IMR-90 (cell line): ENCODE measurements around the gene MRPL54. TPM values are rescaled to one million over a fixed set of nuclear protein-coding genes. Genes with fewer than 3 reads are reported as not detected.

Source experiments
- ATAC-seq: fragments of 200-7000 bp; cut with Tn5 transposase; 2 replicates; pipeline ENCODE4 v1.9.1; 2020; ENCODE audit warnings: low read depth, mild to moderate bottlenecking, moderate library complexity
- BruUV-seq: library from RNA; stranded (reverse); fragments of 400-500 nt; replicated peaks from 2 replicates; lab custom pipeline; 2021; lab: Mats Ljungman, UMichigan
- CTCF ChIA-PET: fragments of 300-600 bp; formaldehyde crosslinking; extraction: SDS; loops from one replicate; lab custom pipeline; 2021; ENCODE audit warnings: antibody characterized with exemption; lab: Yijun Ruan, JAX
- POLR2A ChIA-PET: fragments of 300-600 bp; sonication (Branson Sonifier 250); formaldehyde crosslinking; loops from one replicate; lab custom pipeline; 2022; ENCODE audit warnings: antibody characterized with exemption; ENCODE audit not compliant: unreplicated experiment; lab: Charles Lee
- DNase-seq: peaks from one replicate; pipeline ENCODE4 v3.0.0; 2013
- H2AFZ ChIP-seq: replicated peaks from 2 replicates; pipeline ENCODE3; 2013; ENCODE audit warnings: low read length, mild to moderate bottlenecking; ENCODE audit not compliant: poor library complexity
- H2AK5ac ChIP-seq: 2 replicates; pipeline ENCODE4 v1.6.1; 2013; ENCODE audit warnings: low read depth, low read length, inconsistent platforms
- H2AK9ac ChIP-seq: replicated peaks from 2 replicates; pipeline ENCODE3; 2013; ENCODE audit warnings: mild to moderate bottlenecking, low read depth, low read length, moderate library complexity; ENCODE audit not compliant: poor library complexity
- H2BK120ac ChIP-seq: 2 replicates; pipeline ENCODE4 v1.6.1; 2013; ENCODE audit warnings: low read depth, low read length, inconsistent platforms
- H2BK15ac ChIP-seq: 3 replicates; pipeline ENCODE4 v1.6.1; 2013; ENCODE audit warnings: low read depth, low read length, inconsistent platforms
- H2BK20ac ChIP-seq: 2 replicates; pipeline ENCODE4 v1.6.1; 2013; ENCODE audit warnings: low read depth, mild to moderate bottlenecking, inconsistent platforms, low read length, moderate library complexity
- H2BK5ac ChIP-seq: 2 replicates; pipeline ENCODE4 v1.6.1; 2013; ENCODE audit warnings: mild to moderate bottlenecking, low read depth, low read length, inconsistent platforms; ENCODE audit not compliant: poor library complexity, severe bottlenecking
- H3K14ac ChIP-seq: replicated peaks from 2 replicates; pipeline ENCODE4 v1.6.1; 2013; ENCODE audit warnings: low read depth, low read length, inconsistent platforms
- H3K18ac ChIP-seq: 2 replicates; pipeline ENCODE4 v1.6.1; 2013; ENCODE audit warnings: low read depth, low read length, control low read depth
- H3K23ac ChIP-seq: 2 replicates; pipeline ENCODE4 v1.6.1; 2013; ENCODE audit warnings: low read depth, low read length, inconsistent platforms
- H3K27ac ChIP-seq: 2 replicates; pipeline ENCODE4 v1.5.1; 2013; ENCODE audit warnings: mild to moderate bottlenecking, control low read depth, low read length; ENCODE audit not compliant: insufficient read depth
- H3K27me3 ChIP-seq: 2 replicates; pipeline ENCODE4 v1.6.1; 2013; ENCODE audit warnings: low read length; ENCODE audit not compliant: control insufficient read depth, insufficient read depth
- H3K36me3 ChIP-seq: 2 replicates; pipeline ENCODE4 v1.6.1; 2013; ENCODE audit warnings: low read length, mixed read lengths; ENCODE audit not compliant: control insufficient read depth, insufficient read depth
- H3K4ac ChIP-seq: 2 replicates; pipeline ENCODE4 v1.6.1; 2013; ENCODE audit warnings: low read depth, low read length, inconsistent platforms
- H3K4me1 ChIP-seq: 2 replicates; pipeline ENCODE4 v1.6.1; 2013; ENCODE audit warnings: low read length, mixed read lengths; ENCODE audit not compliant: control insufficient read depth, insufficient read depth
- H3K4me2 ChIP-seq: 2 replicates; pipeline ENCODE4 v1.6.1; 2013; ENCODE audit warnings: low read depth, mild to moderate bottlenecking, control low read depth, low read length, moderate library complexity
- H3K4me3 ChIP-seq: 2 replicates; pipeline ENCODE4 v1.5.1; 2013; ENCODE audit warnings: low read depth, mild to moderate bottlenecking, control low read depth, low read length, moderate library complexity; ENCODE audit not compliant: insufficient read depth
- H3K56ac ChIP-seq: 2 replicates; pipeline ENCODE4 v1.6.1; 2013; ENCODE audit warnings: low read length, inconsistent platforms; ENCODE audit not compliant: insufficient read depth; ENCODE audit errors: extremely low read depth
- H3K79me1 ChIP-seq, 2 experiments: 2 replicates each; pipeline ENCODE4 v1.6.1; 2013; ENCODE audit warnings: low read length in 2 of 2, inconsistent platforms in 1 of 2, low read depth in 1 of 2
- H3K9ac ChIP-seq: 2 replicates; pipeline ENCODE4 v1.6.1; 2013; ENCODE audit warnings: low read depth, low read length, control low read depth
- H3K9me1 ChIP-seq: 2 replicates; pipeline ENCODE4 v1.6.1; 2013; ENCODE audit warnings: low read length, inconsistent platforms; ENCODE audit not compliant: insufficient read depth
- H3K9me3 ChIP-seq: 2 replicates; pipeline ENCODE4 v1.6.1; 2013; ENCODE audit warnings: low read length; ENCODE audit not compliant: control insufficient read depth, insufficient read depth
- H4K20me1 ChIP-seq: 2 replicates; pipeline ENCODE4 v1.6.1; 2013; ENCODE audit warnings: low read length, inconsistent platforms; ENCODE audit not compliant: insufficient read depth
- H4K5ac ChIP-seq: 2 replicates; pipeline ENCODE4 v1.6.1; 2013; ENCODE audit warnings: mild to moderate bottlenecking, low read depth, low read length, control low read depth
- H4K8ac ChIP-seq, 2 experiments: 2 replicates each; pipeline ENCODE4 v1.6.1; 2013; ENCODE audit warnings: low read depth in 2 of 2, low read length in 2 of 2, control low read depth in 1 of 2, inconsistent platforms in 1 of 2
- H4K91ac ChIP-seq: 2 replicates; pipeline ENCODE4 v1.6.1; 2013; ENCODE audit warnings: low read depth, low read length, inconsistent platforms; ENCODE audit not compliant: insufficient read depth
- CEBPB ChIP-seq: IDR thresholded peaks from 2 replicates; pipeline ENCODE4 v1.6.1; 2012; ENCODE audit warnings: low read depth, low read length, improper control_type of control experiment
- ELK1 ChIP-seq: fragments of 150-350 bp; IDR thresholded peaks from 2 replicates; pipeline ENCODE4 v1.6.1; 2016; ENCODE audit warnings: low read depth, mild to moderate bottlenecking, low read length, moderate library complexity, borderline replicate concordance
- FOS ChIP-seq: fragments of 150-350 bp; IDR thresholded peaks from 2 replicates; pipeline ENCODE4 v1.6.1; 2016; ENCODE audit warnings: low read depth, low read length
- MAFK ChIP-seq: IDR thresholded peaks from 2 replicates; pipeline ENCODE4 v1.6.1; 2012; ENCODE audit warnings: low read depth, low read length, improper control_type of control experiment
- MXI1 ChIP-seq: IDR thresholded peaks from 2 replicates; pipeline ENCODE4 v1.6.1; 2012; ENCODE audit warnings: low read depth, mild to moderate bottlenecking, low read length, moderate library complexity, borderline replicate concordance
- NFE2L2 ChIP-seq: fragments of 150-350 bp; IDR thresholded peaks from 2 replicates; pipeline ENCODE4 v1.6.1; 2016; ENCODE audit warnings: low read depth, mild to moderate bottlenecking, low read length
- POLR2A ChIP-seq: IDR thresholded peaks from 2 replicates; pipeline ENCODE4 v1.6.1; 2012; ENCODE audit warnings: mild to moderate bottlenecking, low read depth, low read length
- RAD21 ChIP-seq: IDR thresholded peaks from 2 replicates; pipeline ENCODE4 v1.6.1; 2012; ENCODE audit warnings: low read length, improper control_type of control experiment
- SMC3 ChIP-seq: fragments of 150-350 bp; IDR thresholded peaks from 2 replicates; pipeline ENCODE4 v1.6.1; 2016; ENCODE audit warnings: low read depth, mild to moderate bottlenecking, antibody characterized with exemption, low read length, moderate library complexity
- WGBS, 2 experiments: methylation state at CpG; one replicate each; pipeline versions ENCODE4 v1.1.5 to v1.1.7; 2013; ENCODE audit warnings: missing lambda C conversion rate in 2 of 2; ENCODE audit not compliant: insufficient read length in 1 of 2; ENCODE audit errors: extremely low coverage in 2 of 2; 5-methylcytosine and 5-hydroxymethylcytosine counted together
- dilution Hi-C: fragments of 300-500 bp; cut with HindIII; formaldehyde crosslinking; loops from one replicate; pipeline ENCODE4 v1.14.3; 2018; ENCODE audit warnings: low sequenced_read_pairs; ENCODE audit not compliant: unreplicated experiment
- in situ Hi-C: fragments of 300-500 bp; cut with MboI; formaldehyde crosslinking; loops from 3 replicates; pipeline ENCODE4 v1.14.3; 2019; ENCODE audit warnings: low sequenced_read_pairs, inconsistent platforms, mixed read lengths
- intact Hi-C: fragments of 100-400 bp; cut with micrococcal nuclease; formaldehyde crosslinking; loops from 2 replicates; pipeline ENCODE4 v1.10.0; 2022
- polyA plus RNA-seq, 3 experiments: library from polyadenylated mRNA; depleted of rRNA; stranded (reverse); fragments of >200 nt; gene quantifications; 2 replicates each; pipeline ENCODE4 v1.2.3, GENCODE V29; 2012; ENCODE audit warnings: low replicate concordance in 1 of 3
- total RNA-seq: library from RNA; depleted of rRNA; stranded (reverse); fragments of >200 nt; gene quantifications from 2 replicates; pipeline ENCODE4 v1.2.3, GENCODE V29; 2012

MRPL54 gene
- total and polyA plus RNA-seq, 2 of the 4 experiments (the other 2 are of a cell fraction) = 55.9 to 75.7 TPM

- Histone ChIP-seq H3K56ac (no peak overlapping the region), H3K27ac (no peak overlapping the region), H3K4me3 (no peak overlapping the region), H4K20me1 (no peaks in the 10 kb centered on the region), H3K36me3 (no peaks in the 10 kb centered on the region), H3K9ac (no peak overlapping the region), H2AFZ (no peak overlapping the region), H2BK15ac (no peak overlapping the region), H2BK5ac (no peak overlapping the region), H3K9me3 (no peaks in the 10 kb centered on the region), H4K8ac (no peak overlapping the region), H2AK9ac (no peak overlapping the region), H3K79me1 (no peaks in the 10 kb centered on the region), H3K9me1 (peaks cover 5% of the 10 kb centered on the region), H3K14ac (no peak overlapping the region), H3K4me2 (no peak overlapping the region), H3K4ac (no peak overlapping the region), H4K5ac (no peak overlapping the region), H2AK5ac (no peak overlapping the region), H2BK20ac (no peak overlapping the region), H3K23ac (no peak overlapping the region), H3K27me3 (peaks cover 11% of the 10 kb centered on the region; the same call in 1 of the 2 replicates), H2BK120ac (no peak overlapping the region), H3K4me1 (no peaks in the 10 kb centered on the region), H4K91ac (no peak overlapping the region), H3K18ac (no peak overlapping the region)
- WGBS, 2 experiments = 86% methylated on average over 30 of the region's 35 CpGs; no CpG with 5 or more reads in 1 of the 2 experiments
- BruUV-seq = no TSS peak
- intact Hi-C loops = no loop called here
- no peak for DNase-seq
- in situ Hi-C loops = no loop called here
- dilution Hi-C loops = no loop called here
- ChIA-PET POLR2A (no interaction called here), CTCF (no interaction called here)
- ATAC-seq = no peak
- no peak for TF ChIP-seq SMC3
- TF ChIP-seq POLR2A = no peak
- TF ChIP-seq RAD21 = no peak
- no peak for TF ChIP-seq MAFK
- no peak for TF ChIP-seq MXI1
- TF ChIP-seq CEBPB = no peak
- TF ChIP-seq NFE2L2 = no peak
- TF ChIP-seq FOS = no peak
- TF ChIP-seq ELK1 = no peak
Measured at GRCh38 chr19:3807574-3808354, 45.3 kb downstream of the MRPL54 start.
